Body of pancreas (tissue), 4 donors: ENCODE results near the gene GLRA3. TPM values are rescaled to one million over a fixed set of nuclear protein-coding genes. Genes with fewer than 3 reads are reported as not detected.

Experiments used
- ATAC-seq: fragments of 150-250 bp; one replicate; pipeline ENCODE4 v1.9.1; 2016
- DNase-seq, 4 donors: peaks; one replicate each; pipeline ENCODE4 v3.0.0-alpha.2; 2019
- H3K27ac ChIP-seq, 4 donors: fragments of 200-600 bp; sonication (generic); 1 replicate in 3 of 4; 2 replicates in 1 of 4; pipeline versions ENCODE4 v1.5.1 to v1.6.1; 2016 to 2019; ENCODE audit warnings: mild to moderate bottlenecking in 1 of 4, mixed read lengths in 1 of 4, moderate library complexity in 1 of 4
- H3K27me3 ChIP-seq, 2 donors: fragments of 200-600 bp; sonication (generic); one replicate each; pipeline ENCODE4 v1.6.0; 2016; ENCODE audit warnings: mild to moderate bottlenecking in 1 of 2
- H3K36me3 ChIP-seq, 2 donors: fragments of 200-600 bp; sonication (generic); replicated peaks in 1 of 2; 2 replicates each; pipeline ENCODE4 v1.5.1; 2016; ENCODE audit warnings: low read depth in 2 of 2; ENCODE audit not compliant: insufficient read depth in 1 of 2
- H3K4me1 ChIP-seq: fragments of 200-600 bp; sonication (generic); one replicate; pipeline ENCODE4 v1.6.0; 2016
- H3K4me3 ChIP-seq, 2 donors: fragments of 200-600 bp; sonication (generic); 1 replicate in 1 of 2; 2 replicates in 1 of 2; pipeline ENCODE4 v1.5.1; 2016 to 2019
- H3K9me3 ChIP-seq, 3 donors: fragments of 200-600 bp; sonication (generic); 1 replicate in 2 of 3; 2 replicates in 1 of 3; pipeline ENCODE4 v1.5.1; 2016
- POLR2A ChIP-seq, 3 donors: fragments of 450-650 bp; IDR thresholded peaks; one replicate each; pipeline ENCODE4 v1.6.1; 2016; ENCODE audit warnings: antibody characterized with exemption in 3 of 3, mild to moderate bottlenecking in 2 of 3
- WGBS, 2 donors: methylation state at CpG; one replicate each; pipeline ENCODE4 v1.1.5; 2017; 5-methylcytosine and 5-hydroxymethylcytosine counted together
- intact Hi-C: fragments of 100-400 bp; cut with DNase I; formaldehyde crosslinking; loops from one replicate; pipeline ENCODE4 v1.15.1; 2023
- total RNA-seq, 2 donors: library from RNA; depleted of rRNA; stranded (reverse); fragments of >200 nt; gene quantifications; one replicate each; pipeline ENCODE4 v1.1.0, GENCODE V29; 2016
- TF ChIP-seq, protein P1 (sequence below), 7 experiments: fragments of 450-650 bp in 4 of 7; fragments of 200-600 bp in 3 of 7; sonication (generic) in 3 of 7; IDR thresholded peaks; one replicate each; pipeline ENCODE4 v1.5.1; 2016 to 2019; ENCODE audit warnings: antibody characterized with exemption in 7 of 7

The GLRA3 gene
- total RNA-seq, 2 donors from 2014 or later = 0.26 TPM; not detected in 1

DNA sequence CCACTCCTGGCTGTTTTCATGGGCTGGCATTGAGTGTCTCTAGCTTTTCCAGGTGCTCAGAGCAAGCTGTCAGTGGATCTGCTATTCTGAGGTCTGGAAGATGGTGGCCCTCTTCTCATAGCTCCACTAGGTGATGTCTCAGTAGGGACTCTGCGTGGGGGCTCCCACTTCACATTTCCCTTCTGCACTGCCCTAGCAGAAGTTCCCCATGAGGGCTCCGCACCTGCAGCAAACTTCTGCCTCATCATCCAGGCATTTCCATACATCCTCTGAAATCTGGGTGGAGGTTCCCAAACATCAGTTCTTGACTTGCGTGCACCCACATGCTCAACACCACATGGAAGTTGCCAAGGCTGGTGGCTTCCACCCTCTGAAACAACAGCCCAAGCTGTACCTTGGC lies 13.8 kb downstream of the GLRA3 start:
- H3K9me3 ChIP-seq = no peaks in the 10 kb centered on the region
- H3K27me3 ChIP-seq = no peaks in the 10 kb centered on the region
- WGBS, 2 donors = 69 to 75% methylated on average over 2 to 3 of the region's 3 CpGs
- no peaks in the 10 kb centered on the region for H3K36me3 ChIP-seq
- DNase-seq = no peak
- no peaks in the 10 kb centered on the region for H3K4me1 ChIP-seq
- intact Hi-C loops = no loop called here
- TF ChIP-seq POLR2A (IDR thresholded peaks at IDR 0.05) = no peak
- TF ChIP-seq, protein P1, sequence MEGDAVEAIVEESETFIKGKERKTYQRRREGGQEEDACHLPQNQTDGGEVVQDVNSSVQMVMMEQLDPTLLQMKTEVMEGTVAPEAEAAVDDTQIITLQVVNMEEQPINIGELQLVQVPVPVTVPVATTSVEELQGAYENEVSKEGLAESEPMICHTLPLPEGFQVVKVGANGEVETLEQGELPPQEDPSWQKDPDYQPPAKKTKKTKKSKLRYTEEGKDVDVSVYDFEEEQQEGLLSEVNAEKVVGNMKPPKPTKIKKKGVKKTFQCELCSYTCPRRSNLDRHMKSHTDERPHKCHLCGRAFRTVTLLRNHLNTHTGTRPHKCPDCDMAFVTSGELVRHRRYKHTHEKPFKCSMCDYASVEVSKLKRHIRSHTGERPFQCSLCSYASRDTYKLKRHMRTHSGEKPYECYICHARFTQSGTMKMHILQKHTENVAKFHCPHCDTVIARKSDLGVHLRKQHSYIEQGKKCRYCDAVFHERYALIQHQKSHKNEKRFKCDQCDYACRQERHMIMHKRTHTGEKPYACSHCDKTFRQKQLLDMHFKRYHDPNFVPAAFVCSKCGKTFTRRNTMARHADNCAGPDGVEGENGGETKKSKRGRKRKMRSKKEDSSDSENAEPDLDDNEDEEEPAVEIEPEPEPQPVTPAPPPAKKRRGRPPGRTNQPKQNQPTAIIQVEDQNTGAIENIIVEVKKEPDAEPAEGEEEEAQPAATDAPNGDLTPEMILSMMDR (IDR thresholded peaks at IDR 0.05) = no peak
- H3K27ac ChIP-seq = no peak overlapping the region
- ATAC-seq = no peak
- H3K4me3 ChIP-seq = no peak overlapping the region

DNA sequence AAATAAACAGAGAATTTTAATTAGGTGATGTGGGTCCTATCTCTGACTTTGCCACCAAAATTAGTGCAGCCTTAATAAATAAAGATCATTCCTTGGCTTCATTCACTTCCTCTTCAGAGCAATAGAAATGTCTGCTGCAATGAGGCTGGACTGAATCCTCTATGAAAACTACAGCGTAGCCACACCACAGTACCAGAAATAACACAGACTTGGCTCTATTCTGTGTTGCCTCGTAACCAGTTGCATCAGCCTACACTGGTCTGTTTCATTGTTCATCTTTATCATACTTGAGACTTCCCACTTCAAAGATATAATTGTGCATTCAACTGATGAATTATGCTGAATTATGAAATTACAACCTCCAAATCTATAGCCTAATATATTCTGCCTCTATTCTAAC lies 15.8 kb downstream of the GLRA3 start:
- 60 to 74% methylated on average over 2 of the region's 2 CpGs for WGBS, 2 donors
- Histone ChIP-seq H3K4me1 (no peaks in the 10 kb centered on the region), H3K27ac (no peak overlapping the region), H3K27me3 (no peaks in the 10 kb centered on the region), H3K36me3 (no peaks in the 10 kb centered on the region), H3K4me3 (no peak overlapping the region), H3K9me3 (no peaks in the 10 kb centered on the region)
- TF ChIP-seq, protein P1 (IDR thresholded peaks at IDR 0.05) = no peak
- TF ChIP-seq POLR2A (IDR thresholded peaks at IDR 0.05) = no peak
- ATAC-seq (no peak), DNase-seq (no peak)
- intact Hi-C loops = no loop called here

- Histone ChIP-seq H3K4me1 (no peaks in the 10 kb centered on the region), H3K4me3 (no peak overlapping the region), H3K9me3 (no peaks in the 10 kb centered on the region), H3K36me3 (no peaks in the 10 kb centered on the region), H3K27ac (no peak overlapping the region), H3K27me3 (no peaks in the 10 kb centered on the region)
- 44 to 53% methylated on average over 2 of the region's 2 CpGs for WGBS, 2 donors
- intact Hi-C loops = no loop called here
- ATAC-seq (no peak), DNase-seq (no peak)
- TF ChIP-seq, protein P1 (IDR thresholded peaks at IDR 0.05) = no peak
- no peak for TF ChIP-seq POLR2A (IDR thresholded peaks at IDR 0.05)
Observed at GRCh38 chr4:174810834-174811233, 18.2 kb downstream of the GLRA3 start.

DNA sequence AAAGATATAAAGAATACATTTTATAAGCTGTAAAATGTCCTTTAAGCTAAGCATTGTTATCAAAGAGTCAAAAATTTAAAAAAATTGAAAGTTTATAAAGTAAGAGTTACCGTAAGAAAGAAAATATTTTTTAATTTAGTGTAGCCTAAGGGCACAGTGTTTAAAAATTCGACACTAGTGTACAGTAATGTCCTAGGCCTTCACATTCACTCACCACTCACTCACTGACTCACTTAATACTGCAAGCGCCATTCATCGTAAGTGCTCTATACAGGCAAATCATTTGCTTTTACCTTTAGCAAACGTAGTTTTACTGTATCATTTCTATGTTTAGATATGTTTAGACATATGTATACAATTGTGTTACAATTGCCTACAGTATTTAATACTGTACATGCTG lies 20.2 kb downstream of the GLRA3 start:
- ATAC-seq (no peak), DNase-seq (no peak)
- WGBS, 2 donors = 73 to 75% methylated on average over 5 of the region's 5 CpGs
- no peak overlapping the region for H3K27ac ChIP-seq
- H3K4me3 ChIP-seq = no peak overlapping the region
- H3K4me1 ChIP-seq = no peaks in the 10 kb centered on the region
- intact Hi-C loops = no loop called here
- no peaks in the 10 kb centered on the region for H3K27me3 ChIP-seq
- TF ChIP-seq POLR2A (IDR thresholded peaks at IDR 0.05) = no peak
- TF ChIP-seq, protein P1 (IDR thresholded peaks at IDR 0.05) = no peak
- no peaks in the 10 kb centered on the region for H3K9me3 ChIP-seq
- no peaks in the 10 kb centered on the region for H3K36me3 ChIP-seq

DNA sequence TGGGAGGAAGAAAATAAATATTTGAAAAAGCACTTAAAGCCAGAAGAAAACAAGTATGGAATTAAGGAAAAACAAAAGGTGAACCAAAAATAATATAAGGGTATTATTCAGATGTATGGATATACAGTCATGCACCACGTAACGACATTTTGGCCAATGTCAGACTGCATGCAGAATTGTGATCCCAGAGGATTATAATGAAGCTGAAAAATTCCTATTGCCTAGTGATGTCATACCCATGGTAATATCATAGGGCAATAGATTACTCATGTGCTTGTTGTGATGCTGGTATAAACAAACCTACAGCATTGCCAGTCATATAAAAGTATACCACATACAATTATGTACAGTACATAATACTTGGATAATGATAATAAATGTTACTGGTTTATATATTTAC lies 20.9 kb downstream of the GLRA3 start:
- 91 to 92% methylated on average over 2 of the region's 2 CpGs for WGBS, 2 donors
- Histone ChIP-seq H3K4me1 (no peaks in the 10 kb centered on the region), H3K27ac (no peak overlapping the region), H3K36me3 (no peaks in the 10 kb centered on the region), H3K27me3 (no peaks in the 10 kb centered on the region), H3K9me3 (no peaks in the 10 kb centered on the region), H3K4me3 (no peak overlapping the region)
- intact Hi-C loops = no loop called here
- no peak for ATAC-seq
- DNase-seq = no peak
- TF ChIP-seq, protein P1 (IDR thresholded peaks at IDR 0.05) = no peak
- no peak for TF ChIP-seq POLR2A (IDR thresholded peaks at IDR 0.05)
